RWPE1 (cell line): ENCODE measurements around the gene TRAIP.
"Not testable (repeated sequence)": the region's sequence is repeated elsewhere in the genome, so short reads cannot be mapped to it uniquely, and the experiment has no call there.

Experiments
- CTCF ChIA-PET: fragments of 350-600 bp; sonication (Branson Sonifier 250); formaldehyde crosslinking; extraction: SDS; loops from one replicate; lab custom pipeline; 2021; lab: Yijun Ruan, JAX
- POLR2A ChIA-PET: fragments of 400-600 bp; formaldehyde crosslinking; extraction: SDS; loops from one replicate; lab custom pipeline; 2020; ENCODE audit warnings: antibody characterized with exemption; ENCODE audit not compliant: low non-redundant PET; lab: Yijun Ruan, JAX
- DNase-seq: peaks from one replicate; pipeline ENCODE4 v3.0.0; 2012; ENCODE audit warnings: low spot score
- H3K27ac ChIP-seq: fragments of 450-650 bp; 2 replicates; pipeline ENCODE4 v1.5.1; 2017
- TF ChIP-seq, protein P1 (sequence below): fragments of 450-650 bp; conservative IDR thresholded peaks from 2 replicates; pipeline ENCODE4 v1.5.1; 2017; ENCODE audit warnings: low read depth, mild to moderate bottlenecking

Gene TRAIP

GRCh38 chr3:49785565-49786356 lies 70.6 kb downstream of the TRAIP start:
- POLR2A ChIA-PET = no interaction called here
- TF ChIP-seq, protein P1, sequence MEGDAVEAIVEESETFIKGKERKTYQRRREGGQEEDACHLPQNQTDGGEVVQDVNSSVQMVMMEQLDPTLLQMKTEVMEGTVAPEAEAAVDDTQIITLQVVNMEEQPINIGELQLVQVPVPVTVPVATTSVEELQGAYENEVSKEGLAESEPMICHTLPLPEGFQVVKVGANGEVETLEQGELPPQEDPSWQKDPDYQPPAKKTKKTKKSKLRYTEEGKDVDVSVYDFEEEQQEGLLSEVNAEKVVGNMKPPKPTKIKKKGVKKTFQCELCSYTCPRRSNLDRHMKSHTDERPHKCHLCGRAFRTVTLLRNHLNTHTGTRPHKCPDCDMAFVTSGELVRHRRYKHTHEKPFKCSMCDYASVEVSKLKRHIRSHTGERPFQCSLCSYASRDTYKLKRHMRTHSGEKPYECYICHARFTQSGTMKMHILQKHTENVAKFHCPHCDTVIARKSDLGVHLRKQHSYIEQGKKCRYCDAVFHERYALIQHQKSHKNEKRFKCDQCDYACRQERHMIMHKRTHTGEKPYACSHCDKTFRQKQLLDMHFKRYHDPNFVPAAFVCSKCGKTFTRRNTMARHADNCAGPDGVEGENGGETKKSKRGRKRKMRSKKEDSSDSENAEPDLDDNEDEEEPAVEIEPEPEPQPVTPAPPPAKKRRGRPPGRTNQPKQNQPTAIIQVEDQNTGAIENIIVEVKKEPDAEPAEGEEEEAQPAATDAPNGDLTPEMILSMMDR = no peak
- DNase-seq = peak; percentile 28
- H3K27ac ChIP-seq = peak overlapping the region; percentile 83
- CTCF ChIA-PET = interaction anchor here (1.1 kb wide), 1 partner anchor 54 kb away, joined by 4 read pairs; no protein-coding TSS in a partner anchor

- peak overlapping the region; percentile 9; the same call in 1 of the 2 replicates for H3K27ac ChIP-seq
- CTCF ChIA-PET = interaction anchor here (0.6 kb wide), 1 partner anchor 405 kb away, joined by 3 read pairs; no protein-coding TSS in a partner anchor
- POLR2A ChIA-PET, DNase-seq: not testable (repeated sequence)
These were observed 74.1 kb downstream of the TRAIP start for GRCh38 chr3:49782277-49782676.

DNA sequence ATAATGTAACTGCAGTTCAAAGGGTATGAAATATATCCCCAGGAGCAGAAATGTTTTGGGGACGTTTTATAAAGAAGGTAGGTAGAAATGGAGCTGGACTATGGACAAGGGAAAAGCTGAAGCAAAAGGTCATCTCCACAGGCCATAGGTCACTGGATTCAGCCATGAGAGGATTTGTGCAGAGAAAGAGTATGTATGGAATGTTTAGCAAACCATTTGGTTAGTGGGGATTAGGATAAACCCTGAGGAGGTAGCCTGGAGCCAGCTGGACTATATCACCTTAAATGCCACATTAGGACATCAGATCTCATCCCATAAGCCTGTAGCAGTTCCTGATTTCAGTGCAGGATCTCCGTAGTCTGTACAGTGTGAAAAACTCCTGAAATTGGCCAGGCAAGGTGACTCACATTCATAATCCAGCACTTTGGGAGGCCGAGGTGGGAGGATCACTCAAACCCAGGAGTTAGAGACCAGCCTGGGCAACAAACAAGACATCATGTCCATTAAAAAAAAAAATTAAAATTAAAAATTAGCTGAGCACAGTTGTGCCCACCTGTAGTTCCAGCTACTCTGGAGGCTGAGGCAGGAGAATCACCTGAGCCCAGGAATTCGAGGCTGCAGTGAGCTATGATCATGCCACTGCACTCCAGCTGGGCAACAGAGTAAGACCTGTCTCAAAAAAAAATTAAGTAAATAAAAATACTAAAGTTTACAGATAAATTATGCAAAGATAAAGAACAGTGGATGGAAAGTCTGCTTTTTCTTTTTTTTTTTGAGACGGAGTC lies 74.8 kb downstream of the TRAIP start:
- no peak overlapping the region; the same call in 1 of the 2 replicates for H3K27ac ChIP-seq
- ChIA-PET CTCF (interaction anchor here (0.6 kb wide), 1 partner anchor 176 kb away, joined by 3 read pairs; no protein-coding TSS in a partner anchor), POLR2A (interaction anchor here (0.6 kb wide), 1 partner anchor 42 kb away, joined by 12 read pairs; no protein-coding TSS in a partner anchor)
- TF ChIP-seq, protein P1 = no peak
- no peak for DNase-seq

DNA sequence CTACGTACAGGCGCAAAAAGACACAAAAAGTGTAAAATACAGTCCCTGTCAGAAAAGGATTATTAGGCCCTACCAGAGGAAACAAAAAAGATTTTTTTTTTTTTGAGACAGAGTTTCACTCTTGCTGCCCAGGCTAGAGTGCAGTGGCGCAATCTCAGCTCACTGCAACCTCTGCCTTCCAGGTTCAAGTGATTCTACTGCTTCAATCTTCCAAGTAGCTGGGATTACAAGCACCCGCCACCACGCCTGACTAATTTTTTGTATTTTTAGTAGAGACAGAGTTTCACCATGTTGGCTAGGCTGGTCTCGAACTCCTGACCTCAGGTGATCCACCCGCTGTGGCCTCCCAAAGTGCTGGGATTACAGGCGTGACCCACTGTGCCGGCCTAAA lies 75.4 kb downstream of the TRAIP start:
- DNase-seq, H3K27ac ChIP-seq, CTCF ChIA-PET: not testable (repeated sequence)
- POLR2A ChIA-PET = interaction anchor here (0.6 kb wide), 1 partner anchor 41 kb away, joined by 12 read pairs; no protein-coding TSS in a partner anchor

DNA sequence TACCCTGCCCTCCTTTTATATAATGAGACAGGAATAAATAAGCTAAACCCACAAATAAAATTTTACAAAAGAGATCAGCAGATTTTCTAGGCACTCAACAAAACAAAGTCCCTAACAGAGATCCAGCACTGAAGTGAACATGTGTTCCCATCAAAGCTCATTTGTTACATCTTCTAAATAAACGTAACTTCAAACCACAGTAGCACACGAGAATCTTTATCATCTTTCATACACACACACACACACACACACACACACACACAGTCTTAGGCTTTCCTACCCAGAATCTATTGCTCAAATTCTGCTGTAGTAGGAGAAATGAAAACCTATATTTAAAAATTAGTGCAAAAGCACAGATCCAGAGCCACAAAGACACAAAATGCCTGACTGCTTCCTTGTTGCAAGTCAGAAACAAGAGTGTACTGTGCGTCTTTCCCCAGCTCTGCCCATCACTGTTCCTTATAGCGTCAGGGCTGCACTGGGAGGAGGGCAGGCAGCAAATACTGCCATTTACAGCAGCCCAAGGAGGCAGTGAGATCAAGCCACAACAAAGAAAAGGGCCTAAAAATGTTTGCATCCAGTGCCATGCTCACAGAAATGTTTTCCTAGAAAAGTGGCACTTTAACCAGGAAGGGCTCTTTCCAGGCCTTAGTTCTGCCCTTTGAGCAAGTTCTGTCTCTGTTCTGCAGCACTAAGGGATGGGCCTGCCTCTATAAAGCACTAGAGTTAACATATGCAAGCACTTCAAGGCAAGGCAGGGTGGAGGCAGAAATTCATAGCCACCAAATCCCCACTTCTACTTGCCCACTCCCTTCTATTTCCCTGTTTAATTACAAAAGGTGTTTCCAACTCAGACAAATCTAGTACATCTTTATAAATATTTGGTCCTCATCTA lies 76.0 kb downstream of the TRAIP start:
- ChIA-PET POLR2A (no interaction called here), CTCF (no interaction called here)
- TF ChIP-seq, protein P1 = no peak
- H3K27ac ChIP-seq = peak overlapping the region; percentile 46
- DNase-seq = no peak

GRCh38 chr3:49779358-49780079 lies 76.8 kb downstream of the TRAIP start:
- POLR2A ChIA-PET = no interaction called here

More at GRCh38 chr3:49779358-49780079, 76.8 kb downstream of the TRAIP start:
- no peak overlapping the region for H3K27ac ChIP-seq
- CTCF ChIA-PET = no interaction called here
- no peak for DNase-seq
- TF ChIP-seq, protein P1 = no peak
